GM12878 (cell line): ENCODE results near the gene RBBP5. TPM values are rescaled to one million over a fixed set of nuclear protein-coding genes. Genes with fewer than 3 reads are reported as not detected.

Experiments
- ATAC-seq: fragments of 200-7000 bp; cut with Tn5 transposase; 3 replicates; pipeline ENCODE4 v1.9.1; 2020; ENCODE audit warnings: mild to moderate bottlenecking, moderate library complexity
- BruUV-seq: library from RNA; stranded (reverse); fragments of 400-500 nt; replicated peaks from 2 replicates; lab custom pipeline; 2021; lab: Mats Ljungman, UMichigan
- CTCF ChIA-PET: fragments of 300-600 bp; sonication (Branson Sonifier 250); formaldehyde crosslinking; extraction: SDS; loops from one replicate; lab custom pipeline; 2021; ENCODE audit warnings: inconsistent platforms; lab: Yijun Ruan, JAX
- POLR2A ChIA-PET: fragments of 350-600 bp; formaldehyde crosslinking; extraction: SDS; loops from one replicate; lab custom pipeline; 2021; ENCODE audit warnings: inconsistent platforms; lab: Charles Lee
- RAD21 ChIA-PET: fragments of 300-600 bp; sonication (Branson Sonifier 250); formaldehyde crosslinking; loops from one replicate; lab custom pipeline; 2023; ENCODE audit warnings: antibody characterized with exemption; ENCODE audit not compliant: unreplicated experiment; lab: Charles Lee
- SMC1A ChIA-PET: fragments of 300-600 bp; sonication (Branson Sonifier 250); formaldehyde crosslinking; loops from one replicate; lab custom pipeline; 2023; ENCODE audit not compliant: unreplicated experiment, uncharacterized antibody; lab: Charles Lee
- DNase-seq: peaks from one replicate; pipeline ENCODE4 v3.0.0-alpha.2; 2011; ENCODE audit warnings: low read depth, low spot score
- FAIRE-seq: peaks from 3 replicates; lab custom pipeline; 2011; peaks lifted over from hg19 to GRCh38; lab: Jason Lieb, UNC
- H2AFZ ChIP-seq: 2 replicates; pipeline ENCODE4 v1.6.0; 2011; ENCODE audit warnings: low read depth, low read length, control low read depth; ENCODE audit not compliant: control insufficient read depth
- H3K27ac ChIP-seq: 2 replicates; pipeline ENCODE4 v1.5.1; 2011; ENCODE audit warnings: control low read depth; ENCODE audit not compliant: control insufficient read depth, insufficient read depth
- H3K27me3 ChIP-seq, 2 experiments: replicated peaks in 1 of 2; 2 replicates each; pipeline versions ENCODE4 v1.6.0 to v1.6.1; 2011; ENCODE audit warnings: low read length in 1 of 2; ENCODE audit not compliant: control insufficient read depth in 2 of 2, insufficient read depth in 2 of 2
- H3K36me3 ChIP-seq, 2 experiments: 2 replicates each; pipeline ENCODE4 v1.5.1; 2011; ENCODE audit warnings: low read length in 1 of 2; ENCODE audit not compliant: control insufficient read depth in 2 of 2, insufficient read depth in 2 of 2
- H3K4me1 ChIP-seq: 2 replicates; pipeline ENCODE4 v1.6.1; 2011; ENCODE audit warnings: mild to moderate bottlenecking, low read length, moderate library complexity, mixed read lengths; ENCODE audit not compliant: control insufficient read depth, insufficient read depth
- H3K4me2 ChIP-seq: 2 replicates; pipeline ENCODE4 v1.6.0; 2011; ENCODE audit warnings: control low read depth; ENCODE audit not compliant: control insufficient read depth, insufficient read depth
- H3K4me3 ChIP-seq: fragments of 200-600 bp; sonication (generic); 2 replicates; pipeline ENCODE4 v1.5.1; 2016
- H3K79me2 ChIP-seq: 2 replicates; pipeline ENCODE4 v1.6.0; 2011; ENCODE audit warnings: low read length; ENCODE audit not compliant: control insufficient read depth, insufficient read depth
- H3K9ac ChIP-seq: 2 replicates; pipeline ENCODE4 v1.8.0; 2011; ENCODE audit warnings: low read length, control low read depth, mixed read lengths; ENCODE audit not compliant: control insufficient read depth, insufficient read depth
- H3K9me3 ChIP-seq: replicated peaks from 3 replicates; pipeline ENCODE4 v1.5.1; 2011; ENCODE audit warnings: mild to moderate bottlenecking, low read length; ENCODE audit not compliant: control insufficient read depth, insufficient read depth
- H4K20me1 ChIP-seq: 2 replicates; pipeline ENCODE4 v1.6.0; 2011; ENCODE audit not compliant: control insufficient read depth, insufficient read depth
- ATF3 ChIP-seq: IDR thresholded peaks from 2 replicates; pipeline ENCODE4 v1.6.1; 2011; ENCODE audit warnings: low read depth, mild to moderate bottlenecking, low read length, moderate library complexity, borderline replicate concordance; ENCODE audit errors: extremely low read depth
- BRCA1 ChIP-seq: IDR thresholded peaks from 2 replicates; pipeline ENCODE4 v1.6.1; 2011; ENCODE audit warnings: low read depth, low read length, improper control_type of control experiment
- FOS ChIP-seq: IDR thresholded peaks from 3 replicates; pipeline ENCODE4 v1.6.1; 2011; ENCODE audit warnings: borderline replicate concordance; ENCODE audit not compliant: insufficient read length; ENCODE audit errors: extremely low read depth
- HCFC1 ChIP-seq: fragments of 150-350 bp; IDR thresholded peaks from 2 replicates; pipeline ENCODE4 v1.6.1; 2014; ENCODE audit warnings: low read length
- KAT2A ChIP-seq: conservative IDR thresholded peaks from 2 replicates; pipeline ENCODE4 v1.6.1; 2011; ENCODE audit warnings: low read depth, low read length; ENCODE audit not compliant: control insufficient read depth
- KLF5 ChIP-seq: fragments of 450-650 bp; IDR thresholded peaks from 2 replicates; pipeline ENCODE4 v1.6.1; 2014; ENCODE audit warnings: mild to moderate bottlenecking; ENCODE audit not compliant: partially characterized antibody
- MXI1 ChIP-seq: fragments of 150-350 bp; IDR thresholded peaks from 2 replicates; pipeline ENCODE4 v1.6.1; 2011; ENCODE audit warnings: low read depth, mild to moderate bottlenecking, inconsistent platforms, low read length, improper control_type of control experiment
- RELA ChIP-seq: fragments of 450-650 bp; IDR thresholded peaks from 2 replicates; pipeline ENCODE4 v1.8.0; 2014; ENCODE audit warnings: borderline replicate concordance; ENCODE audit not compliant: partially characterized antibody
- SPI1 ChIP-seq: IDR thresholded peaks from 2 replicates; pipeline ENCODE4 v1.6.1; 2011; ENCODE audit warnings: low read depth, mild to moderate bottlenecking, low read length, moderate library complexity, borderline replicate concordance; ENCODE audit not compliant: insufficient read depth
- SUPT20H ChIP-seq: IDR thresholded peaks from 2 replicates; pipeline ENCODE4 v1.6.1; 2011; ENCODE audit warnings: low read depth, mild to moderate bottlenecking, low read length, moderate library complexity, borderline replicate concordance; ENCODE audit not compliant: control insufficient read depth
- TARDBP ChIP-seq: IDR thresholded peaks from 2 replicates; pipeline ENCODE4 v1.6.1; 2016; ENCODE audit warnings: borderline replicate concordance
- WGBS: methylation state at CpG from one replicate; pipeline ENCODE4 v1.1.6; 2016; ENCODE audit warnings: low lambda C conversion rate; ENCODE audit not compliant: insufficient replicate concordance, insufficient coverage; ENCODE audit errors: missing lambda C conversion rate; 5-methylcytosine and 5-hydroxymethylcytosine counted together
- in situ Hi-C: fragments of 300-500 bp; cut with MboI; formaldehyde crosslinking; loops from 9 replicates; pipeline ENCODE4 v1.14.3; 2018; ENCODE audit warnings: mixed read lengths
- intact Hi-C: fragments of 100-400 bp; cut with micrococcal nuclease; formaldehyde crosslinking; loops from one replicate; pipeline ENCODE4 v1.14.2; 2022; ENCODE audit not compliant: unreplicated experiment
- polyA plus RNA-seq, 11 experiments: library from polyadenylated mRNA; depleted of rRNA in 4 of 11; unstranded in 6 of 11; stranded (reverse) in 5 of 11; fragments of >200 nt; fragmentation: Nextera tagmentation in 4 of 11; fragmentation: Illumina TruSeq in 1 of 11; extraction: Ambion mirVana in 4 of 11; extraction: Trizol in 1 of 11; gene quantifications; 1 replicate in 1 of 11; 2 replicates in 10 of 11; pipeline versions ENCODE4 v1.2.1 to v1.2.3, GENCODE V29; 2011 to 2016; ENCODE audit warnings: inconsistent platforms in 2 of 11, missing spikeins in 2 of 11, low read depth in 1 of 11
- total RNA-seq, 4 experiments: library from RNA; depleted of rRNA in 3 of 4; stranded (reverse); fragments of >200 nt in 3 of 4; fragmentation: Illumina TruSeq in 1 of 4; extraction: Trizol in 1 of 4; gene quantifications; 2 replicates each; pipeline versions ENCODE4 v1.2.1 to v1.2.3, GENCODE V29; 2013 to 2021

Gene RBBP5
- total and polyA plus RNA-seq, 10 of the 15 experiments (the other 5 are each of a cell fraction or from before 2014, with no cell fraction given) = 10.0 to 20.6 (median 14.8) TPM

GRCh38 chr1:205091043-205091740, 30.6 kb downstream of the RBBP5 start:
- intact Hi-C loops (no loop called here), in situ Hi-C loops (no loop called here)
- no peak overlapping the region for H3K4me2 ChIP-seq
- H3K27ac ChIP-seq = no peak overlapping the region
- no peak overlapping the region for H3K4me3 ChIP-seq
- no peaks in the 10 kb centered on the region for H3K9me3 ChIP-seq
- SMC1A ChIA-PET = interaction anchor here (1.3 to 1.6 kb wide), 2 partner anchors 50 to 163 kb away, joined by 4 read pairs; no protein-coding TSS in a partner anchor
- BruUV-seq = no TSS peak
- H3K79me2 ChIP-seq = no peaks in the 10 kb centered on the region
- no peak for FAIRE-seq
- POLR2A ChIA-PET = interaction anchor here (0.9 kb wide), 1 partner anchor 9 kb away, joined by 3 read pairs; no protein-coding TSS in a partner anchor
- no peaks in the 10 kb centered on the region for H4K20me1 ChIP-seq
- no peaks in the 10 kb centered on the region for H3K4me1 ChIP-seq
- DNase-seq = no peak
- TF ChIP-seq RELA (no peak), MXI1 (no peak), FOS (no peak), SUPT20H (no peak), ATF3 (no peak), HCFC1 (no peak), BRCA1 (no peak), KAT2A (no peak), SPI1 (no peak), TARDBP (no peak), KLF5 (no peak)
- no peaks in the 10 kb centered on the region for H3K27me3 ChIP-seq
- CTCF ChIA-PET = interaction anchor here (1.2 to 2.1 kb wide), 3 partner anchors 8 to 30 kb away, joined by 3 to 8 read pairs (median 6); no protein-coding TSS in a partner anchor
- no peak for ATAC-seq
- H2AFZ ChIP-seq = no peak overlapping the region
- no peak overlapping the region for H3K9ac ChIP-seq
- RAD21 ChIA-PET = interaction anchor here (1.0 to 1.1 kb wide), 2 partner anchors 30 to 51 kb away, joined by 3 read pairs; no protein-coding TSS in a partner anchor
- peaks cover 3 to 8% of the 10 kb centered on the region in 2 experiments; a peak in 2 of 4 replicates for H3K36me3 ChIP-seq
- 91% methylated on average over 4 of the region's 4 CpGs for WGBS
